Measurements from ENCODE around the gene SEPTIN3. TPM values are rescaled to one million over a fixed set of nuclear protein-coding genes. Genes with fewer than 3 reads are reported as not detected.

The SEPTIN3 gene
- total and polyA plus RNA-seq, 2 experiments from 2014 or later: 2.9 to 3.9 TPM

- Histone ChIP-seq H3K9me3 (ENCODE audit: low read depth) (no peaks in the 10 kb centered on the region), H3K36me3 (no peaks in the 10 kb centered on the region), H3K4me1 (ENCODE audit: low read depth) (no peaks in the 10 kb centered on the region), H3K4me3 (no peak overlapping the region), H3K27me3 (no peaks in the 10 kb centered on the region), H3K27ac (no peak overlapping the region)
- peak in 1 of 2 donors; percentile 32 for DNase-seq (ENCODE audit: low read depth in 1 of 2, low spot score in 1 of 2)
- TF ChIP-seq, protein P1, sequence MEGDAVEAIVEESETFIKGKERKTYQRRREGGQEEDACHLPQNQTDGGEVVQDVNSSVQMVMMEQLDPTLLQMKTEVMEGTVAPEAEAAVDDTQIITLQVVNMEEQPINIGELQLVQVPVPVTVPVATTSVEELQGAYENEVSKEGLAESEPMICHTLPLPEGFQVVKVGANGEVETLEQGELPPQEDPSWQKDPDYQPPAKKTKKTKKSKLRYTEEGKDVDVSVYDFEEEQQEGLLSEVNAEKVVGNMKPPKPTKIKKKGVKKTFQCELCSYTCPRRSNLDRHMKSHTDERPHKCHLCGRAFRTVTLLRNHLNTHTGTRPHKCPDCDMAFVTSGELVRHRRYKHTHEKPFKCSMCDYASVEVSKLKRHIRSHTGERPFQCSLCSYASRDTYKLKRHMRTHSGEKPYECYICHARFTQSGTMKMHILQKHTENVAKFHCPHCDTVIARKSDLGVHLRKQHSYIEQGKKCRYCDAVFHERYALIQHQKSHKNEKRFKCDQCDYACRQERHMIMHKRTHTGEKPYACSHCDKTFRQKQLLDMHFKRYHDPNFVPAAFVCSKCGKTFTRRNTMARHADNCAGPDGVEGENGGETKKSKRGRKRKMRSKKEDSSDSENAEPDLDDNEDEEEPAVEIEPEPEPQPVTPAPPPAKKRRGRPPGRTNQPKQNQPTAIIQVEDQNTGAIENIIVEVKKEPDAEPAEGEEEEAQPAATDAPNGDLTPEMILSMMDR (IDR thresholded peaks at IDR 0.05; ENCODE audit: low read depth, low read length): no peak
These were observed 26.0 kb downstream of the SEPTIN3 start for GRCh38 chr22:41995211-41995610.

DNA sequence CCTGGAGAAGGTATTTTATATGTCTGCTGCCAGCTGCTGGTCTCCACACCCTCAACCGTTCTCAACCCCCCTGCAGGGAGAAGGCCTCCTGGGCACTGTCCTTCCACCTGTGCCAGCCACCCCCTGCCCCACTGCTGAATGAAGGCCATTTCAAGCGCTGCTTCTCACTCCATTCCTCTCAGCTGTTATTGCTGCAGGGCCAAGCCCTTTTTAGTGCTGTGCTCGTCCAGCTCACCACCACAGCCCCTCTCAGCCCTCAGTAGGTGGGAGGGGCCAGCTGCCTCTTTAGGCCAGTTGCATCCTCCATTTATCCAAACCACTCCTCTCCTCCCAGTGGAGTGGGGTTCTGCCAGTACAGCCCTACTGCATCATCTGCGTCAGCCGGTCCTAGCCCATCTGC, 27.6 kb downstream of the SEPTIN3 start:
- Histone ChIP-seq H3K9me3 (ENCODE audit: low read depth) (no peaks in the 10 kb centered on the region), H3K4me3 (no peak overlapping the region), H3K36me3 (no peaks in the 10 kb centered on the region), H3K27me3 (no peaks in the 10 kb centered on the region), H3K4me1 (ENCODE audit: low read depth) (no peaks in the 10 kb centered on the region), H3K27ac (no peak overlapping the region)
- TF ChIP-seq, protein P1 (IDR thresholded peaks at IDR 0.05; ENCODE audit: low read depth, low read length): no peak
- DNase-seq (ENCODE audit: low read depth in 1 of 2, low spot score in 1 of 2): no peak

DNA sequence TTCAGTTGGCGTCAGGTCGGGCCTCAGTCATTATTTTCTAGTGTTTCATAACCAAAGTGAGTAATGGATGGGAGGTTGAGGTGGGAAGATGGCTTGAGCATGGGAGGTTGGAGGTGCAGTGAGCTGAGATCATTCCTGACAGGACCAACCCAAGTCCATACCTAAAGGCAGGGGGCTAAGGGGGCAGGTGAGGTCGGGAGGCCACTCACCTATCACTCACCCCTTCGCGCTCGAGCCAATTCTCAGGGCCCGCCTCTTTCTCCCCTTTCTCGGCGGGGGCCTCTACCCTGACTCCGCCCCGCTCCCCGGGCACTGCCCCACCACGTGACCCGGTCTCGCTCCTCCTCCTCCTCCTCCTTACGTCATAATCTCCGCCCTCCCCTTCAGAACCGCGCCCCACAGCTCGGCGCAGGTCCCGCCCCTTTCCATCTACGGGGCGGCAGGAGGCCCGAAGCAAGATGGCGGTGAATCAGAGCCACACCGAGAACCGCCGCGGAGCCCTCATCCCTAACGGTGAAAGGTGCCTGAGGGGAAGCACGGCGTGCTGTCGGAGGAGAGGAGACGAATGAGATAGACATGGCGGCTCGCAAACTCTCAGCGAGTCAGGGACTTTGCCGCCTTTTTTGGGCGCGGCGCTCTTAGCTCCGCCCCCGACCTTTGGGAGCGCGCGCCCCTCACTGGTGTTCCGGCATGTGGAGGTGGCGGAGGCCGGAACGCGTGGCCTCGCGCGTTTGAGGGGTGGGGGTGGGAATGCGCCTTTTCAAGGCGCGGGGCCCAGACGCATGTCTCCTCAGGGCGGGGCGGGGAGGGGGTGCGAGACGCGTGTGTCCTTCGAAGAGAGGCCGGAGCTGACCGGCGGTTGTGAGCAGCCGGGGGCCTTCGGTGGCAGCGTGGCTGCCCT, 29.4 kb downstream of the SEPTIN3 start, which contains the start of gene WBP2NL:
Gene WBP2NL, plus strand, starts transcription at position 428 of the 901 bp plus-strand sequence. Its CDS starts 31 bp downstream, at position 459.
- Histone ChIP-seq H3K36me3 (no peaks in the 10 kb centered on the region), H3K27me3 (no peaks in the 10 kb centered on the region), H3K9me3 (ENCODE audit: low read depth) (no peaks in the 10 kb centered on the region), H3K27ac (no peak within 1 kb of the TSS), H3K4me1 (ENCODE audit: low read depth) (no peaks in the 10 kb centered on the region), H3K4me3 (no peak within 1 kb of the TSS)
- TF ChIP-seq, protein P1 (IDR thresholded peaks at IDR 0.05; ENCODE audit: low read depth, low read length): no peak
- DNase-seq (ENCODE audit: low read depth in 1 of 2, low spot score in 1 of 2): peak in 1 of 2 donors; percentile 88

- no peaks in the 10 kb centered on the region for H3K27me3 ChIP-seq
- no peak for DNase-seq (ENCODE audit: low read depth in 1 of 2, low spot score in 1 of 2)
- no peak overlapping the region for H3K4me3 ChIP-seq
- H3K4me1 ChIP-seq (ENCODE audit: low read depth): no peaks in the 10 kb centered on the region
- TF ChIP-seq, protein P1 (IDR thresholded peaks at IDR 0.05; ENCODE audit: low read depth, low read length): no peak
- no peaks in the 10 kb centered on the region for H3K9me3 ChIP-seq (ENCODE audit: low read depth)
- no peaks in the 10 kb centered on the region for H3K36me3 ChIP-seq
- no peak overlapping the region for H3K27ac ChIP-seq
These were observed 31.2 kb downstream of the SEPTIN3 start for GRCh38 chr22:42000466-42000865.

DNA sequence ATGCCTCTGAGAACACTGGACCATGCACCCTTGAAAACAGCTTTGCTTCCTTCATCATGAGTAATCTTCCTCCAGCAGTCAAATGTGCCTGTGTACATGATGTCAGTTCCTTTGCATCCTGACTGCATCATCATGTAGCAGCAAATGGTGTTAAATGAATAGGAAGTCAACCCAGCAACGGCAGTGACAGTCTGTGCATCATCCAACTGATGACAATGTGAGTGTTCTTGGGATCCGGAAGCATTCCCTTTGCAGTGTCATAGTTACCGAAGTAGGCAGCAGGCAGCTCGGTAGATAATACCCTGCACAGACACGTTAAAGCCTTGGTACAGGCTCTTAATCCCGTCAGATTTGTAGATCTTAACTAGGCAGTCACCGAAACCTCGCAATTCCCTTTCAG, 31.9 kb downstream of the SEPTIN3 start:
- H3K27ac ChIP-seq: no peak overlapping the region
- no peaks in the 10 kb centered on the region for H3K4me1 ChIP-seq (ENCODE audit: low read depth)
- H3K36me3 ChIP-seq: no peaks in the 10 kb centered on the region
- TF ChIP-seq, protein P1 (IDR thresholded peaks at IDR 0.05; ENCODE audit: low read depth, low read length): no peak
- H3K9me3 ChIP-seq (ENCODE audit: low read depth): no peaks in the 10 kb centered on the region
- no peaks in the 10 kb centered on the region for H3K27me3 ChIP-seq
- DNase-seq (ENCODE audit: low read depth in 1 of 2, low spot score in 1 of 2): no peak
- H3K4me3 ChIP-seq: no peak overlapping the region

Measured in cardiac muscle cell (in vitro differentiated cells and primary cell).